Bronchial epithelial cell (primary cell): ENCODE measurements around the gene TBC1D22A. TPM values are rescaled to one million over a fixed set of nuclear protein-coding genes. Genes with fewer than 3 reads are reported as not detected.

Source experiments
- DNase-seq: peaks from one replicate; pipeline ENCODE4 v3.0.0-alpha.2; 2010; ENCODE audit warnings: low read depth
- FAIRE-seq: peaks from 2 replicates; lab custom pipeline; 2011; peaks lifted over from hg19 to GRCh38; lab: Jason Lieb, UNC
- H3K27me3 ChIP-seq: 2 replicates; pipeline ENCODE4 v1.5.1; 2011; ENCODE audit warnings: low read length; ENCODE audit not compliant: control insufficient read depth, insufficient read depth
- H3K36me3 ChIP-seq: 2 replicates; pipeline ENCODE4 v1.5.1; 2011; ENCODE audit warnings: low read length; ENCODE audit not compliant: control insufficient read depth, insufficient read depth
- H3K4me3 ChIP-seq: 2 replicates; pipeline ENCODE4 v1.5.1; 2011; ENCODE audit warnings: mild to moderate bottlenecking, low read depth, low read length, control low read depth
- total RNA-seq: library from RNA; depleted of rRNA; stranded (reverse); fragments of >200 nt; gene quantifications from 2 replicates; pipeline ENCODE4 v1.2.1, GENCODE V29; 2014
- TF ChIP-seq, protein P1 (sequence below): IDR thresholded peaks from 2 replicates; pipeline ENCODE4 v1.5.1; 2011; ENCODE audit warnings: mild to moderate bottlenecking, moderate library complexity, low read length, control low read depth, inconsistent platforms; ENCODE audit not compliant: insufficient read depth, severe bottlenecking

Gene TBC1D22A
- total RNA-seq, 1 donor from 2014 or later = 10.0 TPM

DNA sequence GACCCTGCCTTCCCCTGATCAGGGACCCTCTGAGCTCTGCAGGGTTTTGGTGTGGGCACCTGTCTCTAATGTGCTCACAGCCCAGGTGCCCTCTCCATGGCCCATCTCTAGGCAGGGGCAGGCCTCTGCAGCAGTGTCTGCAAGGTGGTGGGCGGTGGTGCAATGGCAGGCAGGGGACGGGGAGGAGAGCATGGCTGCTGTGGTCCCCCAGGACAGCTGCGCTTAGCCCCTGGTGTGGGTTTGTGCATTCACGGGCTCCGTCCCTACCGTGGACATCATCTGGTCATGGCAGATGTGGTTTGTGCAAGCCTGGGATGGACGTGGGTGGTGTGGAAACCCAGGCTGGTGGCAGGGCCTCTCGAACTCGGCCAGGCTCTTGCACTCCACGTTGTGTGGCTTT is 443.1 kb downstream of the TBC1D22A start:
- TF ChIP-seq, protein P1, sequence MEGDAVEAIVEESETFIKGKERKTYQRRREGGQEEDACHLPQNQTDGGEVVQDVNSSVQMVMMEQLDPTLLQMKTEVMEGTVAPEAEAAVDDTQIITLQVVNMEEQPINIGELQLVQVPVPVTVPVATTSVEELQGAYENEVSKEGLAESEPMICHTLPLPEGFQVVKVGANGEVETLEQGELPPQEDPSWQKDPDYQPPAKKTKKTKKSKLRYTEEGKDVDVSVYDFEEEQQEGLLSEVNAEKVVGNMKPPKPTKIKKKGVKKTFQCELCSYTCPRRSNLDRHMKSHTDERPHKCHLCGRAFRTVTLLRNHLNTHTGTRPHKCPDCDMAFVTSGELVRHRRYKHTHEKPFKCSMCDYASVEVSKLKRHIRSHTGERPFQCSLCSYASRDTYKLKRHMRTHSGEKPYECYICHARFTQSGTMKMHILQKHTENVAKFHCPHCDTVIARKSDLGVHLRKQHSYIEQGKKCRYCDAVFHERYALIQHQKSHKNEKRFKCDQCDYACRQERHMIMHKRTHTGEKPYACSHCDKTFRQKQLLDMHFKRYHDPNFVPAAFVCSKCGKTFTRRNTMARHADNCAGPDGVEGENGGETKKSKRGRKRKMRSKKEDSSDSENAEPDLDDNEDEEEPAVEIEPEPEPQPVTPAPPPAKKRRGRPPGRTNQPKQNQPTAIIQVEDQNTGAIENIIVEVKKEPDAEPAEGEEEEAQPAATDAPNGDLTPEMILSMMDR = no peak
- no peak for DNase-seq
- H3K27me3 ChIP-seq = no peaks in the 10 kb centered on the region
- H3K36me3 ChIP-seq = no peaks in the 10 kb centered on the region
- H3K4me3 ChIP-seq = no peak overlapping the region
- no peak for FAIRE-seq

DNA sequence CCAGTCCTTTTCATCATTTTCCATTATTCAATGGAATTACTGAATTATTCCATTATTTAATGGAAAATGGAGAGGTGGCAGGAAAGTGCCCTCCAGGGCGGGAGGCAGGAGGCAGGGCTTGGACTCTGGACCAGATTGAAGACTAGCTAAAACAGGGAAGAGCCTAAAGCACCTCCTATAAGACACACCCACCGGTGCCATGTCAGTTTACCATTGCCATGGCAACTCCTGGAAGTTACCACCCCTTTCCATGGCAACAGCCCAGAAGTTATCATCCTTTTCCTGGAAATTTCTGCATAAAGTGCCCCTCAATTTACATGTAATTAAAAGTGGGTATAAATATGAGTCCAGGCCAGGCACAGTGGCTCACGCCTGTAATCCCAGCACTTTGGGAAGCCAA is 443.7 kb downstream of the TBC1D22A start:
- DNase-seq (no peak), FAIRE-seq (no peak)
- H3K27me3 ChIP-seq = no peaks in the 10 kb centered on the region
- TF ChIP-seq, protein P1 = no peak
- no peak overlapping the region for H3K4me3 ChIP-seq
- H3K36me3 ChIP-seq = no peaks in the 10 kb centered on the region

DNA sequence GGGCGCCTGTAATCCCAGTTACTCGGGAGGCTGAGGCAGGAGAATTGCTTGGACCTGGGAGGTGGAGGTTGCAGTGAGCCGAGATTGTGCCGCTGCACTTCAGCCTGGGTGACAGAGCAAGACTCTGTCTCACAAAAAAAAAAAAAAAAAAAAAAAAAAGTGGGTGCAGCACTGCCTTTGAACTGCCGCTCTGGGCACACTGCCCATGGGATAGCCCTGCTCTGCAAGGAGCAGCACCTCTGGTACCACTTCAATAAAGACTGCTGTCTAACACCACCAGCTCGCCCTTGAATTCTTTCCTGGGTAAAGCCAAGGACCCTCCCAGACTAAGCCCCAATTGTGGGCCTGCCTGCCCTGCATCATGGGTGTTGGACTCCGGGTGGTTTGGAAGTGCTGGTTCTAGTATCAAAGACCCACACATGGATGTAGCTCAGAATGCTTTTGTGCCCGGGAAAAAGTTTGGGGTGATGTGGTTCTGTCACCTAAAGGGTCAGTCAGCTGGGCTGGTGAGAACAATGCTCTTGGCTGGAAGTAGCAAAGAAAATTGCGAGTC is 444.3 kb downstream of the TBC1D22A start:
- FAIRE-seq (no peak), DNase-seq (no peak)
- TF ChIP-seq, protein P1 = no peak
- Histone ChIP-seq H3K4me3 (no peak overlapping the region), H3K27me3 (no peaks in the 10 kb centered on the region), H3K36me3 (no peaks in the 10 kb centered on the region)

DNA sequence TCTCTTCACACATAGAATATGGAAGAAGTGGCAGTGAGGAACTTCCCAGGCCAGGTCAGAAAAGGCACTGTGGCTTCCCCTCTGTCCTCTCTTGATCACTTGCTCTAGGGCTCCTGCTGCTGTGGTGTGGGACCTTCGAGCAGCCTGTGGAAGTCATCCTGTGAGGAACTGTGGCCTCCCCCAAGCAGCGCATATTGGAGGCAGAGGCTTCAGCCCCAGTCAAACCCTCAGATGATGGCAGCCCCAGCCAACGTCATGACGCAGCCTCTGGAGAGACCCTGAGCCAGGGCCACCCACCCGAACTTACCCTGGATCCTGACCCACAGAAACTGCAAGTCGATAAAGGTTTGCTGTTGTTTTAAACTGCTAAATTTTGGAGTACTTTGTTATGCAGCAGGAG is 444.9 kb downstream of the TBC1D22A start:
- Histone ChIP-seq H3K4me3 (no peak overlapping the region), H3K36me3 (no peaks in the 10 kb centered on the region), H3K27me3 (no peaks in the 10 kb centered on the region)
- TF ChIP-seq, protein P1 = no peak
- FAIRE-seq (no peak), DNase-seq (no peak)

DNA sequence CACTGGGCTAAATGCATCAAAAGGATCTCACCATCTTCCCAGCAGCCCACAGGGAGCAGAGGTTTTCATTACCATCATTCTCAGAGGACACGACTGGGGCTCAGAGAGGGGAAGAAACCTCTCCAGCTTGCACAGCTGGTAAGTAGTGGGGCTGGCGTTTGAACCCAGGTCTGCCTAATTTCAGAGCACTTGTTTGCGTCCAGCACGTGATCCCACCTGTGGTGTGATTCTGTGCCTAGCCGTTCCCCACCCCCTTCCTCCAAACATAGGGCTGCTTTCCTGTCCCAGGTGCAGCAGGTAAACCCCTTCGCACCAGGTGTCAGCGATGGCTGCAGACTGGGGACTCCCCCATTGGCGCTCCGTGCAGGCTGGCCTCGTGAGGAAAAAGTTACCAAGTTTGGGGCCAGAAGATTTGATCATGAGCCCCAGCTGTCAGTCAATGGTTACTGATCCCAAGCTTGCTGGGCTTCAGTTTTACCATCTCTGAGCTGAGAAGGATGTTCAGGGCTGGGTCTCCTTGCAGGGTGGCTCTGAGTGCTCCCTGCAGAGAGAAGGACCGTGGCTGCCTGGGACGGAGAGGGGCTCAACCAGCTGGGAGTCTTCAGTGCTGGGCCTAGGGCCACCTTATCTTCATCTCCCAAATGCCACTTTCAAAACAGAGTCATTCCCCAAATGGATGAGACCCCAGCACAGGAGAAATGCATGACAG is 445.6 kb downstream of the TBC1D22A start:
- no peak overlapping the region for H3K4me3 ChIP-seq
- H3K36me3 ChIP-seq = no peaks in the 10 kb centered on the region
- TF ChIP-seq, protein P1 = no peak
- no peaks in the 10 kb centered on the region for H3K27me3 ChIP-seq
- no peak for FAIRE-seq
- DNase-seq = no peak
